Measurements from ENCODE around the gene LRRN3.

GRCh38 chr7:111091593-111092358 lies 849 bp downstream of the LRRN3 start:
- TF ChIP-seq CTCF (IDR thresholded peaks at IDR 0.05; ENCODE audit: low read depth, low read length) (no peak), EZH2phosphoT487 (IDR thresholded peaks at IDR 0.05; ENCODE audit: low read depth) (no peak)
